ENCODE data around the gene GPBP1.

GRCh38 chr5:57267805-57268204 is 93.9 kb downstream of the GPBP1 start:
- TF ChIP-seq POLR2AphosphoS5 (IDR thresholded peaks at IDR 0.05; ENCODE audit: low read depth, low read length) (no peak), SIN3A (IDR thresholded peaks at IDR 0.05; ENCODE audit: borderline replicate concordance, insufficient read depth, low read depth, low read length) (no peak), TCF7L2 (IDR thresholded peaks at IDR 0.05; ENCODE audit: low read depth, low read length) (no peak)
